Body of pancreas (tissue), 4 donors: ENCODE data around the gene SEMA6B. TPM values are rescaled to one million over a fixed set of nuclear protein-coding genes. Genes with fewer than 3 reads are reported as not detected.

ENCODE experiments used
- ATAC-seq: fragments of 150-250 bp; one replicate; pipeline ENCODE4 v1.9.1; 2016
- DNase-seq, 4 donors: peaks; one replicate each; pipeline ENCODE4 v3.0.0-alpha.2; 2019
- H3K27ac ChIP-seq, 4 donors: fragments of 200-600 bp; sonication (generic); 1 replicate in 3 of 4; 2 replicates in 1 of 4; pipeline versions ENCODE4 v1.5.1 to v1.6.1; 2016 to 2019; ENCODE audit warnings: mild to moderate bottlenecking in 1 of 4, mixed read lengths in 1 of 4, moderate library complexity in 1 of 4
- H3K27me3 ChIP-seq, 2 donors: fragments of 200-600 bp; sonication (generic); one replicate each; pipeline ENCODE4 v1.6.0; 2016; ENCODE audit warnings: mild to moderate bottlenecking in 1 of 2
- H3K36me3 ChIP-seq, 2 donors: fragments of 200-600 bp; sonication (generic); replicated peaks in 1 of 2; 2 replicates each; pipeline ENCODE4 v1.5.1; 2016; ENCODE audit warnings: low read depth in 2 of 2; ENCODE audit not compliant: insufficient read depth in 1 of 2
- H3K4me1 ChIP-seq: fragments of 200-600 bp; sonication (generic); one replicate; pipeline ENCODE4 v1.6.0; 2016
- H3K4me3 ChIP-seq, 2 donors: fragments of 200-600 bp; sonication (generic); 1 replicate in 1 of 2; 2 replicates in 1 of 2; pipeline ENCODE4 v1.5.1; 2016 to 2019
- H3K9me3 ChIP-seq, 3 donors: fragments of 200-600 bp; sonication (generic); 1 replicate in 2 of 3; 2 replicates in 1 of 3; pipeline ENCODE4 v1.5.1; 2016
- POLR2A ChIP-seq, 3 donors: fragments of 450-650 bp; IDR thresholded peaks; one replicate each; pipeline ENCODE4 v1.6.1; 2016; ENCODE audit warnings: antibody characterized with exemption in 3 of 3, mild to moderate bottlenecking in 2 of 3
- WGBS, 2 donors: methylation state at CpG; one replicate each; pipeline ENCODE4 v1.1.5; 2017; 5-methylcytosine and 5-hydroxymethylcytosine counted together
- intact Hi-C: fragments of 100-400 bp; cut with DNase I; formaldehyde crosslinking; loops from one replicate; pipeline ENCODE4 v1.15.1; 2023
- total RNA-seq, 2 donors: library from RNA; depleted of rRNA; stranded (reverse); fragments of >200 nt; gene quantifications; one replicate each; pipeline ENCODE4 v1.1.0, GENCODE V29; 2016
- TF ChIP-seq, protein P1 (sequence below), 7 experiments: fragments of 450-650 bp in 4 of 7; fragments of 200-600 bp in 3 of 7; sonication (generic) in 3 of 7; IDR thresholded peaks; one replicate each; pipeline ENCODE4 v1.5.1; 2016 to 2019; ENCODE audit warnings: antibody characterized with exemption in 7 of 7

SEMA6B gene
- total RNA-seq, 2 donors from 2014 or later = 6.0 to 11.5 TPM

DNA sequence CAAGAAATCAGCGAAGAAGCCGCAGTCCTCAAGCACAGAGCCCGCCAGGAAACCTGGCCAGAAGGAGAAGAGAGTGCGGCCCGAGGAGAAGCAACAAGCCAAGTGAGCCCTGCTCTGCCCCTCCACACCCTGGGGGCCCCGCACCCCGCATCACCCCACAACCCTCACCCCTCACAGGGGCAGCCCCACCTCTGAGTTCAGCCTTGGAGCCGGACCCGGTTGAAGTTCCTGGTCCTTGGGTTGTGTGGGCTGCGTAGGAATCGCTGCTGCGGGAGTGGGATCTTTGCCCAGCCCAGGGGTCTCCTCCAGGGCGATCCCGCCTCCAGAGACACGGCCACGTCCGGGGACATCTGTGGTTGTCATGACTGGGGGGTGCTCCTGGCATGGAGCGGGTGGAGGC lies 63.2 kb downstream of the SEMA6B start:
- Histone ChIP-seq H3K36me3 (peaks cover 9 to 12% of the 10 kb centered on the region in 2 donors), H3K27me3 (no peaks in the 10 kb centered on the region), H3K4me3 (no peak overlapping the region), H3K27ac (no peak overlapping the region), H3K4me1 (no peaks in the 10 kb centered on the region), H3K9me3 (no peaks in the 10 kb centered on the region)
- WGBS, 2 donors = 87 to 91% methylated on average over 7 to 18 of the region's 18 CpGs
- intact Hi-C loops = no loop called here
- ATAC-seq = no peak
- DNase-seq = no peak
- TF ChIP-seq, protein P1, sequence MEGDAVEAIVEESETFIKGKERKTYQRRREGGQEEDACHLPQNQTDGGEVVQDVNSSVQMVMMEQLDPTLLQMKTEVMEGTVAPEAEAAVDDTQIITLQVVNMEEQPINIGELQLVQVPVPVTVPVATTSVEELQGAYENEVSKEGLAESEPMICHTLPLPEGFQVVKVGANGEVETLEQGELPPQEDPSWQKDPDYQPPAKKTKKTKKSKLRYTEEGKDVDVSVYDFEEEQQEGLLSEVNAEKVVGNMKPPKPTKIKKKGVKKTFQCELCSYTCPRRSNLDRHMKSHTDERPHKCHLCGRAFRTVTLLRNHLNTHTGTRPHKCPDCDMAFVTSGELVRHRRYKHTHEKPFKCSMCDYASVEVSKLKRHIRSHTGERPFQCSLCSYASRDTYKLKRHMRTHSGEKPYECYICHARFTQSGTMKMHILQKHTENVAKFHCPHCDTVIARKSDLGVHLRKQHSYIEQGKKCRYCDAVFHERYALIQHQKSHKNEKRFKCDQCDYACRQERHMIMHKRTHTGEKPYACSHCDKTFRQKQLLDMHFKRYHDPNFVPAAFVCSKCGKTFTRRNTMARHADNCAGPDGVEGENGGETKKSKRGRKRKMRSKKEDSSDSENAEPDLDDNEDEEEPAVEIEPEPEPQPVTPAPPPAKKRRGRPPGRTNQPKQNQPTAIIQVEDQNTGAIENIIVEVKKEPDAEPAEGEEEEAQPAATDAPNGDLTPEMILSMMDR (IDR thresholded peaks at IDR 0.05) = no peak
- no peak for TF ChIP-seq POLR2A (IDR thresholded peaks at IDR 0.05)

DNA sequence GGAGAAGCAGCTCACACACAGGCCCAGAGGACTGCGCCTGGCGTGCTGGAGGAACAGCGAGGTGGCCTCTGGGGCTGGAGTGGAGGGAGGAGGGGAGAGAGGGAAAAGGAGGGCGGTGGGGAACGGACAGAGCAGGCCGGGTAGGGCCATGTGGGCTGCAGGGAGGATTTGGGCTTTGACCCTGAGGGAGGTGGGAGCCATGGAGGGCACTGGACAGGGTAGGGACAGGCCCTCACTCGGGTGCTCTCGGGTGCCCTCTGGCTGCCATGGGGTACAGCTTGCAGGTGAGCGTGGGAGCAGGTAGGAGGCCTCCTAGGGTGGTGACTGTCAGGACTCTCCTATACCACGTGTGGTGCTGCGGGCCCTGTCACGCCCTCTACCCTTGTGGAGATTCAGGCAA lies 64.0 kb downstream of the SEMA6B start:
- Histone ChIP-seq H3K4me3 (no peak overlapping the region), H3K4me1 (no peaks in the 10 kb centered on the region), H3K27me3 (no peaks in the 10 kb centered on the region), H3K27ac (no peak overlapping the region), H3K9me3 (no peaks in the 10 kb centered on the region), H3K36me3 (peaks cover 9 to 12% of the 10 kb centered on the region in 2 donors)
- DNase-seq (peak in 1 of 4 donors; percentile 21), ATAC-seq (no peak)
- TF ChIP-seq POLR2A (IDR thresholded peaks at IDR 0.05) = no peak
- TF ChIP-seq, protein P1 (IDR thresholded peaks at IDR 0.05) = peak in 3 of 7 experiments; percentile 7 to 24 (median 14)
- WGBS, 2 donors = 82 to 93% methylated on average over 8 to 12 of the region's 12 CpGs
- intact Hi-C loops = no loop called here

DNA sequence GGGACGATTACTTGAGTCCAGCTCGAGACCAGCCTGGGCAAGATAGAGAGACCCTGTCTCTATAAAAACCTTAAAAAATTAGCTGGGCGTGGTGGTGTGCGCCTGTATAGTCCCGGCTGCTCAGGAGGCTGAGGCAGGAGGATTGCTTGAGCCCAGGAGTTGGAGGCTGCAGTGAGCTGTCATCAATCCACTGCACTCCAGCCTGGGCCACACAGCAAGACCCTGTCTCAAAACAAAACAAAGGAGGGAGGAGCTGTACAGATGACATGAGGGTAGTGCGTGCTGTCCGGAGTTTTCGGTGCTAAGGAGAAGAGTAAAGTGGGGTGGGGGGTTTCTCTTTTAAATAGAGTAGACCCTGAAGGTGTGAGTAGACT lies 64.8 kb downstream of the SEMA6B start:
- TF ChIP-seq, protein P1 (IDR thresholded peaks at IDR 0.05) = no peak
- TF ChIP-seq POLR2A (IDR thresholded peaks at IDR 0.05) = no peak
- intact Hi-C loops = no loop called here
- H3K4me3 ChIP-seq = no peak overlapping the region
- no peaks in the 10 kb centered on the region for H3K4me1 ChIP-seq
- WGBS, 2 donors = 95% methylated on average over 8 of the region's 8 CpGs
- ATAC-seq (no peak), DNase-seq (no peak)
- no peak overlapping the region for H3K27ac ChIP-seq
- no peaks in the 10 kb centered on the region for H3K9me3 ChIP-seq
- H3K27me3 ChIP-seq = no peaks in the 10 kb centered on the region
- peaks cover 9 to 12% of the 10 kb centered on the region in 2 donors for H3K36me3 ChIP-seq

DNA sequence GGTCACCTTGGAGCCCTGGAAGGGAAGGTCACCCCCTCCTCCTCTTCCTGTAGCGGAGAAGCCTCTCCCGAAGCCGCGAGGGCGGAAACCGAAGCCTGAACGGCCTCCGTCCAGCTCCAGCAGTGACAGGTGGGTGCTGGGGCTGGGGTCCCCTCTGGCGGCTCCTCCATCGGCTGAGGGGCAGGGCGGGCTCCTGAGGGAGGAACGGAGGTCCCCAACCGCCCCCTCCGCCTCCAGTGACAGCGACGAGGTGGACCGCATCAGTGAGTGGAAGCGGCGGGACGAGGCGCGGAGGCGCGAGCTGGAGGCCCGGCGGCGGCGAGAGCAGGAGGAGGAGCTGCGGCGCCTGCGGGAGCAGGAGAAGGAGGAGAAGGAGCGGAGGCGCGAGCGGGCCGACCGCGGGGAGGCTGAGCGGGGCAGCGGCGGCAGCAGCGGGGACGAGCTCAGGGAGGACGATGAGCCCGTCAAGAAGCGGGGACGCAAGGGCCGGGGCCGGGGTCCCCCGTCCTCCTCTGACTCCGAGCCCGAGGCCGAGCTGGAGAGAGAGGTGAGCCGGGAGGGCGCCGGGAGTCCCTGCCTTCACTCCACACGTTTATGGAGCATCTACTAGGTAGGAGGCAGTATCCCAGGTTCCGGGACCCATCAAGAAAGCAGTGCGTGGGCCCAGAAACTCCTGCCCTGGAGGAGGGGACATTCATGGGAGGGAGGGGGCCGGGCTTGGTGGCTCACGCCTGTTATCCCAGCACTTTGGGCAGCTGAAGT lies 65.4 kb downstream of the SEMA6B start:
- Histone ChIP-seq H3K27ac (no peak overlapping the region), H3K36me3 (peaks cover 9 to 12% of the 10 kb centered on the region in 2 donors), H3K4me1 (no peaks in the 10 kb centered on the region), H3K27me3 (no peaks in the 10 kb centered on the region), H3K4me3 (no peak overlapping the region), H3K9me3 (no peaks in the 10 kb centered on the region)
- 95 to 98% methylated on average over 50 to 61 of the region's 61 CpGs for WGBS, 2 donors
- intact Hi-C loops = no loop called here
- TF ChIP-seq POLR2A (IDR thresholded peaks at IDR 0.05) = no peak
- TF ChIP-seq, protein P1 (IDR thresholded peaks at IDR 0.05) = no peak
- ATAC-seq (no peak), DNase-seq (no peak)
